ENCODE data around the gene MSL1.
A peak's percentile ranks its signal among the peaks of the same experiment; 100 is the strongest.

Gene MSL1

GRCh38 chr17:40090237-40091119 lies 31.3 kb upstream of the MSL1 start:
- no peak for DNase-seq (ENCODE audit: low spot score)

GRCh38 chr17:40091691-40092397 lies 29.9 kb upstream of the MSL1 start:
- no peak for DNase-seq (ENCODE audit: low spot score)

- no peak for DNase-seq (ENCODE audit: low spot score)
Observed at GRCh38 chr17:40092581-40092980, 29.2 kb upstream of the MSL1 start.

DNA sequence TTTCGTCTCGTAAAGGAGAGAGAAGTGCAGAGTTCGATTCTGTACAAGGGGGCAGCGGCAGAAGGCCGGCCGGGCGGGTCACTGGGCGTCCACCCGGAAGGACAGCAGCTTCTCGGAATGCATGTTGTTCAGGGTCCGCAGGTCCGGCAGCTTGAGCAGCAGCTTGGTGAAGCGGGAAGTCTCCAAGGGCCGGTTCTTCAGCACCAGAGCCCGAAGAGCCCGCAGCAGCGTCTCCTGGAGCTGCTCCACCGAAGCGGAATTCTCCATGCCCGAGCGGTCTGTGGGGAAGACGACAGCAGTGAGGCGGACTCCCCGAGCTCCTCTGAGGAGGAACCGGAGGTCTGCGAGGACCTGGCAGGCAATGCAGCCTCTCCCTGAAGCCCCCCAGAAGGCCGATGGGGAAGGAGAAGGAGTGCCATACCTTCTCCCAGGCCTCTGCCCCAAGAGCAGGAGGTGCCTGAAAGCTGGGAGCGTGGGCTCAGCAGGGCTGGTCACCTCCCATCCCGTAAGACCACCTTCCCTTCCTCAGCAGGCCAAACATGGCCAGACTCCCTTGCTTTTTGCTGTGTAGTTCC lies 28.7 kb upstream of the MSL1 start:
- DNase-seq (ENCODE audit: low spot score): no peak

GRCh38 chr17:40093580-40094201 lies 28.1 kb upstream of the MSL1 start:
- no peak for DNase-seq (ENCODE audit: low spot score)

- no peak for DNase-seq (ENCODE audit: low spot score)
Observed at GRCh38 chr17:40094874-40095273, 26.9 kb upstream of the MSL1 start.

GRCh38 chr17:40095351-40095943 lies 26.3 kb upstream of the MSL1 start:
- no peak for DNase-seq (ENCODE audit: low spot score)

DNA sequence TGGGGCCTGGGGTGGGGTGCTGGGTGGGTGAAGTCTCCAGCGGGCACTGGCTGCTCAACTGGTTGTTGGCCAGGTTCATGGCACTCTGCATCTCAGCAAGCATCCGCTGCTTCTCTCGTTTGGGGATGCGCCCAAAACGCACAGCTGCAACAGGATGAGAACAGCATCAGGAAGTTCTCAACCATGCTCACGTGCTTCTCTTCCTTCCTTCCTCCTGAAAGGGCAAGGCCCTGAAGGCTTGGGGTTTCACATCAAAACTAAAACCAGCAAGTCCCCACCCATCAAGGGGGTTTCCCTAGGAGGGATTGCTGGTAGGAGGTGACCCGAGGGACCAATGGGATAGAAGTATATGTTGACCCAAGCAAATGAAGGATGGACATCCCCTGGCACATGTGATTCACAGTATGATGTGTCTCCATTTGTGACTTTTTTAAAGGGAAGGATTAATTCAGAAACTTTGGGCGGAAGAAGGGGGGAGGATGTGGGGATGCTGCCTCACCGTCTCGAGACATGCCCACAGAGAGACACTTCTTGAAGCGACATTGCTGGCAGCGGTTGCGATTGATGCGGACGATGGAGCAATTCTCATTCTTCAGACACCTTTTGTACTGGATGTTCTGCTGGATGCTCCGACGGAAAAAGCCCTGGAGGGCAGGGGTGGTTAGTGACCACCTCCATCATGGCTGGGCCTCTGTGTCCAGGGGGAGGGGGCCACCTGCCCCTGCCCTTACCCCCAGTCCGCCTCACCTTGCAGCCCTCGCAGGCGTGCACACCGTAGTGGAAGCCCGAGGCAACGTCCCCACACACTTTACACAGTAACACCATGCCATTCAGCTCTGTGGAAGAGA lies 25.6 kb upstream of the MSL1 start:
- peak; percentile 96 for DNase-seq (ENCODE audit: low spot score)

DNA sequence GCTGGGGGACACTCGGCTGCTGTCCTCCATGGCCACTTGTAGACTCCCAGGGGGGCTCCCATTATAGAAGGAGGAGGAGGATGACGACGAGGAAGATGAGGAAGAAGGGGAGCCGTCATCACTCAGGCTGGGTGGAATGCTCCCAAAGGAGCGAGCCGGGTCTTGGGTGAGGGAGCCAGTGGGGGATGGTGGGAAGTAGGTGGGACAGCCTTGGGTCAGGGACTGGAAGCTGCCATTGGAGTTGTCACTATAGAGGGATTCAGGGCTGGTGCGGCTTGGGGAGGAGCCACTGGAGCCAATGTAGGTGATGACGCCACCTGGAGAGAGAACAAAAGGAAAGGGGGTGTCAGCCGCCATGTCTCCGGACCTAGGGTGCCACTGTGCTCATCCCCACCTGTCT lies 24.7 kb upstream of the MSL1 start:
- DNase-seq (ENCODE audit: low spot score): no peak

GRCh38 chr17:40097931-40098845 lies 23.6 kb upstream of the MSL1 start:
- DNase-seq (ENCODE audit: low spot score): no peak

GRCh38 chr17:40098846-40099618 lies 22.7 kb upstream of the MSL1 start:
- peak; percentile 100 for DNase-seq (ENCODE audit: low spot score)

GRCh38 chr17:40099619-40100418 lies 22.0 kb upstream of the MSL1 start:
- DNase-seq (ENCODE audit: low spot score): no peak

DNA sequence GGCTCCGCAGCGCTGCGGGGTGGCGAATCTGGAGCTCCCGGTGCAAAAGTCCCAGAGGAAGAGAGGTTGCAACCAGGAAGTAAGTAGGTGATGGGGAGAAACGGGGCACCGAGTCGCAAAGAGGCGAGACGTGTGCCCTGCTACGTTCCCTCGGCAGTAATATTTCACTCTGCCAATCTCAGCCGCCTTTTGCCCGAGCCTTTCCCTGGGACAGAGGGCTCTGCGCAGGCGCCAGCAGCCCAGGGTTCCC lies 21.4 kb upstream of the MSL1 start, which contains the start of gene NR1D1:
Gene NR1D1 (minus strand): TSS at position 171 of the 250 bp plus-strand sequence. CDS start 495 bp downstream, outside the sequence.
- DNase-seq (ENCODE audit: low spot score): no peak

DNA sequence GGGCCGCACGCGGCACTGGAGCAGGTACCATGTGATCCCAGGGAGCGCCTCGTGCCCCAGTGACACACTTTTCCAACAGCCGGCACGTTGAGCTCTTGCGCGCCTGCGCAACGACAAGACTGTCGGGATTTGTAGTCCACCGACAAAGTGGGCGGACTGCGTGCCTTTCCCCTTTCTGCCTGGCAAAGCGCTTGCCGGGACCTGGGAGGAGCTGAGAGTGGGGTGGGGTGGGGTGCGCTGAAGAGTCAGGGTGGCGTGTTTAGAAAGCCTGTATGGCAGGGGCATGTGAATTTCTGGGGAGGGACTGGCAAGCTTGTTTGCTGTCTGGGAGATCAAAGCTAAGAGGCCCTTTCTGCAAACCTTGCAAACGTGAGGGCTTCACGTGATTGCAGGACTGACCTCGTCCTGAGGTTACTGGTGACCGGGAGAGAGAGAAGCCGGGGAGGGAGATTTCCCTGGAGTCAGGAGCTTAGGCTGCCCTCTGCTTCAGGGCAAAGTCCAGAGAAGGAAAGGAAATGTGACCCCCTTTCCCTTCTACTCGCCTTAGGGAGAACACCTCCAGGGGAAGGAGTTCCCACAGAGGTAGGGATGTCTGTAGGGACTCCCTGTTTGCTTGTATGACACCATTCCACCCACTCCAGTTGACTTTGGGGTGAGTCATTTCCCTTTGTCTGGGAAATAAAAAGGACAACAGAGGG lies 21.0 kb upstream of the MSL1 start:
- peak; percentile 90 for DNase-seq (ENCODE audit: low spot score)

DNA sequence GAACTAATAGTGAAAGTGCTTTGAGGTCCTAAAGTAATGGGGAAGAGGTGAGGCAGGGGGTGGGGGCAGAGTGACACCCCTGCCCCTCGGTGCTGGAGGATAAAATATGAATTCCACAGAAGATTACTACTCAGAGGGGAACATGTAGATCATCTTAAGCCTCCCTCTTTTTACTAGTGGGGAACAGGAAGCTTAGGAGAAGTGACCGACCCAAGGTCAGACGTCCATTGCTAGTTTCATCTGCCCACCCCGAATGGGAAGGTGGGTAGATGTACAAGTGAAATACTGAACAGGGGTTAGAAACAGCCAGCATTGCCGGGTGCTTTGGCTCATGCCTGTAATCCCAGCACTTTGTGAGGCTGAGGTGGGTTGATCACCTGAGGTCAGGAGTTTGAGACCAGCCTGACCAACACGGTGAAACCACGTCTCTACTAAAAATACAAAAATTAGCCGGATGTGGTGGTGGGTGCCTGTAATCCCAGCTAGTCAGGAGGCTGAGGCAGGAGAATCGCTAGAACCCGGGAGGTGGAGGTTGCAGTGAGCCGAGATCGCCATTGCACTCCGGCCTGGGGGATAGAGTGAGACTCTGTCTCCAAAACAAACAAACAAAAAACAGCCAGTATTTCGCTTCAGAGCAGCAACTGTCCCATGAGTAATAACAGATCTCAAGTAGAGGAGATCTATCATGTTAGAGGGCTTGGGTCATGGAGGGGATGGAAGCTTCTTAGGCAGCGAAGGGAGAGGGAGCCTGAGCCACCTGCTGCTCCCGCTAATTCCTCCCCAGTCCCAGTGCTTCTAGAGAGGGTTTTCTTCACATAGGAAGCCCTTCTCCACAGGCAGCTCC lies 20.2 kb upstream of the MSL1 start:
- no peak for DNase-seq (ENCODE audit: low spot score)

DNA sequence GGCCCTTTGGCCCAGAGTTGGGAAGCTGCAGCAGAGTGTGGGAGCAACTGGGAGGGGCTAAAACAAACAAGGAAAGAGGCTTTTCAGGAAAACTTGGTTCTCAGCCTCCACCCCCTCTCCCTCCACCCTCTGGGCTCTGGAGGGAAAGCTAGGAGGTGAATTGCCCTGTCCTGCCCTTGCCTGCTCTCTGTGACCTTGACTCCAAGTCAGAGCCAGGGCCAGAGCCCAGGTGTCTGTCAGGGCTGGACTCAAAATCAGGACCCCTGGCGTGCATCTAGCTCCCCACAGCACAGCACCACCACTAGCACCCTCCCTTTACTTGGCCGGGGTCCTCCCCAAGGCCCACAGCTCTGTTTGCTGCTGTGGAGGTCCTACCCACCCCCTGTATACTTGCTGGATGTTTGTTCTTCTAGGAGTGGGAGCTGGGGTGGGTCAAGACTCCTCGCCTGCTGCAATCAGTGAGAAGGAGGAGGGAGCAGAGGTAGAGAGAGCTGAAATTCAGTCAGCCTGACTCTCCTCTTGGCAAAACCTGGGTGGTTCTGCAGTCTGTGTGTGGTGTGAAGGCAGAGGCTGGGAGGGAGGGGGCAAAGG lies 18.6 kb upstream of the MSL1 start:
- no peak for DNase-seq (ENCODE audit: low spot score)

- DNase-seq (ENCODE audit: low spot score): no peak
Observed at GRCh38 chr17:40103688-40104087, 18.1 kb upstream of the MSL1 start.
